ENCODE results near the gene MLLT1.

Gene MLLT1

GRCh38 chr19:6214881-6215541 is 64.8 kb downstream of the MLLT1 start:
- H3K9me3 ChIP-seq (ENCODE audit: control insufficient read depth in 2 of 2, low read length in 2 of 2): no peaks in the 10 kb centered on the region
- no peak overlapping the region for H3K9ac ChIP-seq (ENCODE audit: low read length in 2 of 2)
- peaks cover 37% of the 10 kb centered on the region for H3K4me1 ChIP-seq (ENCODE audit: control insufficient read depth, insufficient read depth, low read length)
- H3K27ac ChIP-seq (ENCODE audit: low read length): no peak overlapping the region
- H3K36me3 ChIP-seq (ENCODE audit: control insufficient read depth in 2 of 2, insufficient read depth in 2 of 2, low read length in 2 of 2): peaks cover 0 to 5% of the 10 kb centered on the region in 2 donors
- H3K27me3 ChIP-seq (ENCODE audit: control insufficient read depth in 1 of 2, insufficient read depth in 2 of 2, low read length in 2 of 2): no peaks in the 10 kb centered on the region
- H3K4me3 ChIP-seq (ENCODE audit: low read length in 2 of 2): no peak overlapping the region

- Histone ChIP-seq H3K9ac (ENCODE audit: low read length in 2 of 2) (no peak overlapping the region), H3K36me3 (ENCODE audit: control insufficient read depth in 2 of 2, insufficient read depth in 2 of 2, low read length in 2 of 2) (peaks cover 0 to 5% of the 10 kb centered on the region in 2 donors)
Observed at GRCh38 chr19:6213696-6214641, 65.8 kb downstream of the MLLT1 start.

GRCh38 chr19:6213266-6213595 is 66.5 kb downstream of the MLLT1 start:
- Histone ChIP-seq H3K27ac (ENCODE audit: low read length) (no peak overlapping the region), H3K9ac (ENCODE audit: low read length in 2 of 2) (no peak overlapping the region), H3K9me3 (ENCODE audit: control insufficient read depth in 2 of 2, low read length in 2 of 2) (no peaks in the 10 kb centered on the region), H3K4me1 (ENCODE audit: control insufficient read depth, insufficient read depth, low read length) (peaks cover 19% of the 10 kb centered on the region), H3K36me3 (ENCODE audit: control insufficient read depth in 2 of 2, insufficient read depth in 2 of 2, low read length in 2 of 2) (peaks cover 0 to 5% of the 10 kb centered on the region in 2 donors), H3K4me3 (ENCODE audit: low read length in 2 of 2) (no peak overlapping the region), H3K27me3 (ENCODE audit: control insufficient read depth in 1 of 2, insufficient read depth in 2 of 2, low read length in 2 of 2) (no peaks in the 10 kb centered on the region)

More at GRCh38 chr19:6213696-6214641, 65.8 kb downstream of the MLLT1 start:
- H3K27me3 ChIP-seq (ENCODE audit: control insufficient read depth in 1 of 2, insufficient read depth in 2 of 2, low read length in 2 of 2): no peaks in the 10 kb centered on the region
- H3K4me1 ChIP-seq (ENCODE audit: control insufficient read depth, insufficient read depth, low read length): peaks cover 27% of the 10 kb centered on the region
- H3K27ac ChIP-seq (ENCODE audit: low read length): no peak overlapping the region
- no peak overlapping the region for H3K4me3 ChIP-seq (ENCODE audit: low read length in 2 of 2)
- no peaks in the 10 kb centered on the region for H3K9me3 ChIP-seq (ENCODE audit: control insufficient read depth in 2 of 2, low read length in 2 of 2)

- Histone ChIP-seq H3K36me3 (ENCODE audit: control insufficient read depth in 2 of 2, insufficient read depth in 2 of 2, low read length in 2 of 2) (peaks cover 0 to 5% of the 10 kb centered on the region in 2 donors), H3K4me1 (ENCODE audit: control insufficient read depth, insufficient read depth, low read length) (peaks cover 14% of the 10 kb centered on the region), H3K27ac (ENCODE audit: low read length) (no peak overlapping the region), H3K4me3 (ENCODE audit: low read length in 2 of 2) (no peak overlapping the region), H3K9ac (ENCODE audit: low read length in 2 of 2) (no peak overlapping the region), H3K9me3 (ENCODE audit: control insufficient read depth in 2 of 2, low read length in 2 of 2) (no peaks in the 10 kb centered on the region), H3K27me3 (ENCODE audit: control insufficient read depth in 1 of 2, insufficient read depth in 2 of 2, low read length in 2 of 2) (no peaks in the 10 kb centered on the region)
Observed at GRCh38 chr19:6212403-6213265, 67.1 kb downstream of the MLLT1 start.

- no peaks in the 10 kb centered on the region for H3K9me3 ChIP-seq (ENCODE audit: control insufficient read depth in 2 of 2, low read length in 2 of 2)
- H3K9ac ChIP-seq (ENCODE audit: low read length in 2 of 2): no peak overlapping the region
- H3K27ac ChIP-seq (ENCODE audit: low read length): no peak overlapping the region
- peaks cover 0 to 5% of the 10 kb centered on the region in 2 donors for H3K36me3 ChIP-seq (ENCODE audit: control insufficient read depth in 2 of 2, insufficient read depth in 2 of 2, low read length in 2 of 2)
- H3K27me3 ChIP-seq (ENCODE audit: control insufficient read depth in 1 of 2, insufficient read depth in 2 of 2, low read length in 2 of 2): no peaks in the 10 kb centered on the region
- peaks cover 5% of the 10 kb centered on the region for H3K4me1 ChIP-seq (ENCODE audit: control insufficient read depth, insufficient read depth, low read length)
- no peak overlapping the region for H3K4me3 ChIP-seq (ENCODE audit: low read length in 2 of 2)
Observed at GRCh38 chr19:6211632-6212402, 68.0 kb downstream of the MLLT1 start.

GRCh38 chr19:6210721-6211600 is 68.8 kb downstream of the MLLT1 start:
- no peaks in the 10 kb centered on the region for H3K9me3 ChIP-seq (ENCODE audit: control insufficient read depth in 2 of 2, low read length in 2 of 2)
- H3K9ac ChIP-seq (ENCODE audit: low read length in 2 of 2): no peak overlapping the region
- H3K27ac ChIP-seq (ENCODE audit: low read length): no peak overlapping the region
- H3K36me3 ChIP-seq (ENCODE audit: control insufficient read depth in 2 of 2, insufficient read depth in 2 of 2, low read length in 2 of 2): peaks cover 0 to 5% of the 10 kb centered on the region in 2 donors
- no peak overlapping the region for H3K4me3 ChIP-seq (ENCODE audit: low read length in 2 of 2)
- no peaks in the 10 kb centered on the region for H3K4me1 ChIP-seq (ENCODE audit: control insufficient read depth, insufficient read depth, low read length)
- H3K27me3 ChIP-seq (ENCODE audit: control insufficient read depth in 1 of 2, insufficient read depth in 2 of 2, low read length in 2 of 2): no peaks in the 10 kb centered on the region

GRCh38 chr19:6210091-6210490 is 69.7 kb downstream of the MLLT1 start:
- peaks cover 0 to 5% of the 10 kb centered on the region in 2 donors for H3K36me3 ChIP-seq (ENCODE audit: control insufficient read depth in 2 of 2, insufficient read depth in 2 of 2, low read length in 2 of 2)
- no peaks in the 10 kb centered on the region for H3K9me3 ChIP-seq (ENCODE audit: control insufficient read depth in 2 of 2, low read length in 2 of 2)
- H3K27ac ChIP-seq (ENCODE audit: low read length): no peak overlapping the region
- no peak overlapping the region for H3K9ac ChIP-seq (ENCODE audit: low read length in 2 of 2)
- no peak overlapping the region for H3K4me3 ChIP-seq (ENCODE audit: low read length in 2 of 2)
- H3K27me3 ChIP-seq (ENCODE audit: control insufficient read depth in 1 of 2, insufficient read depth in 2 of 2, low read length in 2 of 2): no peaks in the 10 kb centered on the region
- H3K4me1 ChIP-seq (ENCODE audit: control insufficient read depth, insufficient read depth, low read length): no peaks in the 10 kb centered on the region

- H3K27ac ChIP-seq (ENCODE audit: low read length): no peak overlapping the region
- H3K9me3 ChIP-seq (ENCODE audit: control insufficient read depth in 2 of 2, low read length in 2 of 2): no peaks in the 10 kb centered on the region
- no peak overlapping the region for H3K4me3 ChIP-seq (ENCODE audit: low read length in 2 of 2)
- no peaks in the 10 kb centered on the region for H3K4me1 ChIP-seq (ENCODE audit: control insufficient read depth, insufficient read depth, low read length)
- H3K27me3 ChIP-seq (ENCODE audit: control insufficient read depth in 1 of 2, insufficient read depth in 2 of 2, low read length in 2 of 2): no peaks in the 10 kb centered on the region
- H3K9ac ChIP-seq (ENCODE audit: low read length in 2 of 2): no peak overlapping the region
- H3K36me3 ChIP-seq (ENCODE audit: control insufficient read depth in 2 of 2, insufficient read depth in 2 of 2, low read length in 2 of 2): peaks cover 0 to 3% of the 10 kb centered on the region in 2 donors
Observed at GRCh38 chr19:6209680-6210079, 70.1 kb downstream of the MLLT1 start.

GRCh38 chr19:6209233-6209632 is 70.5 kb downstream of the MLLT1 start:
- Histone ChIP-seq H3K27me3 (ENCODE audit: control insufficient read depth in 1 of 2, insufficient read depth in 2 of 2, low read length in 2 of 2) (no peaks in the 10 kb centered on the region), H3K4me3 (ENCODE audit: low read length in 2 of 2) (no peak overlapping the region), H3K27ac (ENCODE audit: low read length) (no peak overlapping the region), H3K9me3 (ENCODE audit: control insufficient read depth in 2 of 2, low read length in 2 of 2) (no peaks in the 10 kb centered on the region), H3K4me1 (ENCODE audit: control insufficient read depth, insufficient read depth, low read length) (no peaks in the 10 kb centered on the region), H3K9ac (ENCODE audit: low read length in 2 of 2) (no peak overlapping the region), H3K36me3 (ENCODE audit: control insufficient read depth in 2 of 2, insufficient read depth in 2 of 2, low read length in 2 of 2) (peaks cover 0 to 3% of the 10 kb centered on the region in 2 donors)

Data from stomach smooth muscle (tissue), 2 donors.